ENCODE measurements around the gene EFNA3.

The EFNA3 gene

GRCh38 chr1:155048449-155049334 is 29.9 kb upstream of the EFNA3 start:
- no peak for DNase-seq

GRCh38 chr1:155049651-155050559 is 28.7 kb upstream of the EFNA3 start:
- no peak for DNase-seq

GRCh38 chr1:155050560-155051341 is 27.9 kb upstream of the EFNA3 start, which contains the start of gene ADAM15:
Gene ADAM15, plus strand, starts transcription at chr1:155051316. Its CDS starts 71 bp downstream, at chr1:155051387.
- DNase-seq, result peak; percentile 86

- no peak for DNase-seq
Measured at GRCh38 chr1:155051342-155051776, 27.3 kb upstream of the EFNA3 start.

GRCh38 chr1:155051777-155052398 is 26.7 kb upstream of the EFNA3 start:
- DNase-seq, result peak; percentile 83

- peak; percentile 73 for DNase-seq
Measured at GRCh38 chr1:155052439-155053395, 25.9 kb upstream of the EFNA3 start.

- DNase-seq, result no peak
Measured at GRCh38 chr1:155053531-155054105, 25.0 kb upstream of the EFNA3 start.

- DNase-seq, result no peak
Measured at GRCh38 chr1:155057104-155057503, 21.5 kb upstream of the EFNA3 start.

GRCh38 chr1:155057788-155058211 is 20.8 kb upstream of the EFNA3 start:
- no peak for DNase-seq

GRCh38 chr1:155060736-155061135 is 17.9 kb upstream of the EFNA3 start:
- DNase-seq, result no peak

GRCh38 chr1:155061381-155062150 is 17.1 kb upstream of the EFNA3 start:
- DNase-seq, result peak; percentile 94

- DNase-seq, result no peak
Measured at GRCh38 chr1:155062151-155062686, 16.4 kb upstream of the EFNA3 start.

- peak; percentile 87 for DNase-seq
Measured at GRCh38 chr1:155062702-155063411, 15.8 kb upstream of the EFNA3 start.

GRCh38 chr1:155063550-155064110 is 15.0 kb upstream of the EFNA3 start, which contains the start of gene EFNA4:
Gene EFNA4, plus strand, starts transcription at chr1:155063740. Its CDS starts 84 bp downstream, at chr1:155063824.
- DNase-seq, result peak; percentile 96

- peak; percentile 43 for DNase-seq
Measured at GRCh38 chr1:155064111-155064831, 14.4 kb upstream of the EFNA3 start.

- no peak for DNase-seq
Measured at GRCh38 chr1:155064832-155065429, 13.7 kb upstream of the EFNA3 start.

- DNase-seq, result no peak
Measured at GRCh38 chr1:155066777-155067176, 11.9 kb upstream of the EFNA3 start.

Measured in hematopoietic multipotent progenitor cell treated with erythropoietin and hydrocortisone succinate and interleukin-3 and kit ligand, for 6 days (in vitro differentiated cells).